DOHH2 (cell line): ENCODE measurements around the gene DPYSL5.

Experiments
- H3F3A ChIP-seq: fragments of 200-600 bp; sonication (generic), shearing (Covaris generic); 2 replicates; pipeline ENCODE4 v1.6.0; 2016; ENCODE audit warnings: antibody characterized with exemption, mild to moderate bottlenecking; ENCODE audit not compliant: control insufficient read depth, insufficient read depth
- H3K27ac ChIP-seq: fragments of 200-600 bp; sonication (generic); 2 replicates; pipeline ENCODE4 v1.5.1; 2014; ENCODE audit warnings: low read depth, mild to moderate bottlenecking, low read length, moderate library complexity
- H3K27me3 ChIP-seq: fragments of 200-600 bp; sonication (generic); 2 replicates; pipeline ENCODE4 v1.6.1; 2014; ENCODE audit warnings: mild to moderate bottlenecking, low read length, mixed read lengths; ENCODE audit not compliant: control insufficient read depth
- H3K36me3 ChIP-seq: fragments of 200-600 bp; sonication (generic); 2 replicates; pipeline ENCODE4 v1.6.1; 2014; ENCODE audit warnings: mild to moderate bottlenecking, low read length, moderate library complexity, mixed read lengths; ENCODE audit not compliant: control insufficient read depth
- H3K4me1 ChIP-seq: fragments of 200-600 bp; sonication (generic); 2 replicates; pipeline ENCODE4 v1.6.1; 2014; ENCODE audit warnings: mild to moderate bottlenecking, low read length, mixed read lengths; ENCODE audit not compliant: control insufficient read depth
- H3K4me2 ChIP-seq: fragments of 200-600 bp; sonication (generic); 2 replicates; pipeline ENCODE4 v1.6.0; 2014; ENCODE audit warnings: mild to moderate bottlenecking, low read length, moderate library complexity
- H3K4me3 ChIP-seq: fragments of 200-600 bp; sonication (generic); 2 replicates; pipeline ENCODE4 v1.5.1; 2014; ENCODE audit warnings: mild to moderate bottlenecking, low read length, mixed read lengths
- H3K79me2 ChIP-seq: fragments of 200-600 bp; sonication (generic); 2 replicates; pipeline ENCODE4 v1.6.1; 2014; ENCODE audit warnings: mild to moderate bottlenecking, low read length, mixed read lengths; ENCODE audit not compliant: control insufficient read depth
- H3K9me2 ChIP-seq: fragments of 200-600 bp; sonication (generic); replicated peaks from 2 replicates; pipeline ENCODE4 v1.6.1; 2014; ENCODE audit warnings: mild to moderate bottlenecking, low read length, mixed read lengths; ENCODE audit not compliant: control insufficient read depth
- H3K9me3 ChIP-seq: fragments of 200-600 bp; sonication (generic); 2 replicates; pipeline ENCODE4 v1.6.1; 2014; ENCODE audit warnings: antibody characterized with exemption, low read length, mixed read lengths; ENCODE audit not compliant: control insufficient read depth, insufficient read depth
- H4K20me1 ChIP-seq: fragments of 200-600 bp; sonication (generic); 2 replicates; pipeline ENCODE4 v1.6.0; 2014; ENCODE audit warnings: low read depth, mild to moderate bottlenecking, antibody characterized with exemption, low read length, moderate library complexity; ENCODE audit not compliant: control insufficient read depth, insufficient read depth
- EZH2phosphoT487 ChIP-seq: fragments of 200-600 bp; sonication (generic); IDR thresholded peaks from 2 replicates; pipeline ENCODE4 v1.6.1; 2017; ENCODE audit warnings: borderline replicate concordance, mild to moderate bottlenecking, antibody characterized with exemption, low read length, moderate library complexity, mixed read lengths
- TF ChIP-seq, protein P1 (sequence below): fragments of 200-600 bp; sonication (generic); IDR thresholded peaks from one replicate; pipeline ENCODE4 v1.5.1; 2014; ENCODE audit warnings: antibody characterized with exemption, mild to moderate bottlenecking, low read depth, low read length; ENCODE audit not compliant: poor library complexity, severe bottlenecking

Gene DPYSL5

DNA sequence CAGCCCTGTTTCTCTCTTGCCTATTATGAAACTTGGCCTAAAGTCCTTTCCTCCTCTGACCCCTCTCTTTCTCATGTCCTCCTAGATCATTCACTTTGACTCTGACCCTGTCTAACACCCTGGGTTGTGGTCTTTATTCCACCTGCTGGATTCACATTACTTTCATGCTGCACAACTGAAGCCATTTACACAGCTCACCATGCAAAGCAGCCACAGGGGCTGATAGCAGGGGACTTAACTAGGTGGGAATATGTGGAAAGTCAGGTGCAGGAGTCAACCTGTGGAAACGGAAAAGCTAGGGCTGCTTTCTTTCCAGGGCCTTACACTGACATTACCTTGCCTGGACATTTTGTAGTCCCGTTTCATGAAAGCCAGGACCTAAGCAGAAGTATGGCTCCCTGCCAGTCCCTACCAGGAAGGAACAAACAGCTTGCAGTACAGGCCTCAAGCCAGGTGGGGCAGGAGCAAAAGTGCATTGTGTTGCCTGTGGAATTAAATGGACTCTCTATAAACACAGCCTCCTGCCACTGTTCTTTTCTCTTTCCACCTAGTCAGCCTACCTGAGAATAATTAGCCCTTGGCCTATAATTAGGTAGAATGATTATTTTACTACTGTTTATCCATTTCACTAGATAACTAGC lies 134.3 kb downstream of the DPYSL5 start:
- Histone ChIP-seq H3K4me3 (no peak overlapping the region), H3K27ac (no peak overlapping the region), H3K4me1 (no peaks in the 10 kb centered on the region), H3F3A (no peaks in the 10 kb centered on the region), H3K9me2 (no peaks in the 10 kb centered on the region), H3K36me3 (no peaks in the 10 kb centered on the region), H3K27me3 (peaks cover 41% of the 10 kb centered on the region), H4K20me1 (no peaks in the 10 kb centered on the region), H3K9me3 (no peaks in the 10 kb centered on the region), H3K4me2 (no peak overlapping the region), H3K79me2 (no peaks in the 10 kb centered on the region)
- TF ChIP-seq EZH2phosphoT487, result no peak
- TF ChIP-seq, protein P1, sequence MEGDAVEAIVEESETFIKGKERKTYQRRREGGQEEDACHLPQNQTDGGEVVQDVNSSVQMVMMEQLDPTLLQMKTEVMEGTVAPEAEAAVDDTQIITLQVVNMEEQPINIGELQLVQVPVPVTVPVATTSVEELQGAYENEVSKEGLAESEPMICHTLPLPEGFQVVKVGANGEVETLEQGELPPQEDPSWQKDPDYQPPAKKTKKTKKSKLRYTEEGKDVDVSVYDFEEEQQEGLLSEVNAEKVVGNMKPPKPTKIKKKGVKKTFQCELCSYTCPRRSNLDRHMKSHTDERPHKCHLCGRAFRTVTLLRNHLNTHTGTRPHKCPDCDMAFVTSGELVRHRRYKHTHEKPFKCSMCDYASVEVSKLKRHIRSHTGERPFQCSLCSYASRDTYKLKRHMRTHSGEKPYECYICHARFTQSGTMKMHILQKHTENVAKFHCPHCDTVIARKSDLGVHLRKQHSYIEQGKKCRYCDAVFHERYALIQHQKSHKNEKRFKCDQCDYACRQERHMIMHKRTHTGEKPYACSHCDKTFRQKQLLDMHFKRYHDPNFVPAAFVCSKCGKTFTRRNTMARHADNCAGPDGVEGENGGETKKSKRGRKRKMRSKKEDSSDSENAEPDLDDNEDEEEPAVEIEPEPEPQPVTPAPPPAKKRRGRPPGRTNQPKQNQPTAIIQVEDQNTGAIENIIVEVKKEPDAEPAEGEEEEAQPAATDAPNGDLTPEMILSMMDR, result peak; percentile 48

DNA sequence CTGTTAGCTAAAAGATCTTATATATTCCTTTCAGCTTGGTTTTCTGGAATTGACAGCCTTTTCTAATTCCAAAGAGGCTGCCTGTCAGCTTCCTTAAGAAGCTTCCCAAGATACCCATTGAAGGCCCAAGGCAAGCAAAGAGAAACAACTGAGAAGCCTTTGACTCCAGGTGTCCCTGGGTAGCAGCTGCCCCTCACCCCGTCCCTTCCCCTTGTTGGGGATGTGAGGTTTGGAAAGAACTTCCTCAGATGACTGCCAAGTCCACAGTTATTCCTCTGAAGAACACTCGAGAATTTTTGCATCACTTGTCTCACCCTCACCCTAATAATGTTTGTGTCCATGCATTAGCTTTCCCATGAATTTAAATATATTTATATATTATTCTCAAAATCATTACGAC lies 135.8 kb downstream of the DPYSL5 start:
- no peaks in the 10 kb centered on the region for H3K9me3 ChIP-seq
- peaks cover 41% of the 10 kb centered on the region for H3K27me3 ChIP-seq
- H3F3A ChIP-seq, result no peaks in the 10 kb centered on the region
- no peaks in the 10 kb centered on the region for H3K9me2 ChIP-seq
- H3K4me2 ChIP-seq, result no peak overlapping the region
- no peak overlapping the region for H3K27ac ChIP-seq
- TF ChIP-seq, protein P1, result no peak
- TF ChIP-seq EZH2phosphoT487, result no peak
- H3K4me1 ChIP-seq, result no peaks in the 10 kb centered on the region
- no peaks in the 10 kb centered on the region for H4K20me1 ChIP-seq
- H3K36me3 ChIP-seq, result no peaks in the 10 kb centered on the region
- H3K4me3 ChIP-seq, result no peak overlapping the region
- no peaks in the 10 kb centered on the region for H3K79me2 ChIP-seq

DNA sequence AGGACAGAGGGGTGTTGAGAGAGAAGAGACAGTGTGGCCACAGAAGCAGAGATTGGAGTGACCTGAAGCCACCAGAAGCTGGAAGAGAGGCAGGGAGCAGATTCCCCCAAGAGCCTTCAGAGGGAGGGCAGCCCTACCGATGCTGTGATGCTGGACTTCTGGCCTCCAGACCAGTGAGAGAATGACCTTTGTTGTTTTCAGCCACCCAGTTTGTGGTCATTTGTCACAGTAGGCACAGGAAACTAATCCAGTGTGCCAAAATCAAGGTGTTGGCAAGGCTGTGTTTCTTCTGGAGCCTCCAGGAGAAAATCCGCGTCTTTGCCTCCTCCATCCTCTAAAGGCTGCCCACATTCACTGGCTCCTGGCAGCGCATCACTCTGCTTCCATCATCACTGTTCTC lies 137.9 kb downstream of the DPYSL5 start:
- H3K27ac ChIP-seq, result no peak overlapping the region
- no peaks in the 10 kb centered on the region for H3F3A ChIP-seq
- TF ChIP-seq EZH2phosphoT487, result no peak
- TF ChIP-seq, protein P1, result no peak
- no peaks in the 10 kb centered on the region for H3K36me3 ChIP-seq
- H3K9me3 ChIP-seq, result no peaks in the 10 kb centered on the region
- H3K27me3 ChIP-seq, result peaks cover 43% of the 10 kb centered on the region
- H3K4me1 ChIP-seq, result no peaks in the 10 kb centered on the region
- no peaks in the 10 kb centered on the region for H3K9me2 ChIP-seq
- no peak overlapping the region for H3K4me3 ChIP-seq
- no peak overlapping the region for H3K4me2 ChIP-seq
- H3K79me2 ChIP-seq, result no peaks in the 10 kb centered on the region
- no peaks in the 10 kb centered on the region for H4K20me1 ChIP-seq
